Cardiac muscle cell (in vitro differentiated cells and primary cell): ENCODE data around the gene WFDC10A. TPM values are rescaled to one million over a fixed set of nuclear protein-coding genes. Genes with fewer than 3 reads are reported as not detected.
A peak's percentile ranks its signal among the peaks of the same experiment; 100 is the strongest.
"Not testable (repeated sequence)": the region's sequence is repeated elsewhere in the genome, so short reads cannot be mapped to it uniquely, and the experiment has no call there.

Source experiments
- DNase-seq, 2 donors: peaks; one replicate each; pipeline versions ENCODE4 v3.0.0 to v3.0.0-alpha.2; 2010 to 2017; ENCODE audit warnings: low read depth in 1 of 2, low spot score in 1 of 2
- H3K27ac ChIP-seq: fragments of 200-600 bp; sonication (generic); 2 replicates; pipeline ENCODE4 v1.5.1; 2016
- H3K27me3 ChIP-seq: fragments of 200-600 bp; sonication (generic); 2 replicates; pipeline ENCODE4 v1.6.0; 2016; ENCODE audit warnings: control low read depth
- H3K36me3 ChIP-seq: fragments of 200-600 bp; sonication (generic); 2 replicates; pipeline ENCODE4 v1.5.1; 2016; ENCODE audit warnings: control low read depth
- H3K4me1 ChIP-seq: fragments of 200-600 bp; sonication (generic); 2 replicates; pipeline ENCODE4 v1.8.1; 2017; ENCODE audit warnings: low read depth, mild to moderate bottlenecking, mixed run types
- H3K4me3 ChIP-seq: fragments of 200-600 bp; sonication (generic); 2 replicates; pipeline ENCODE4 v1.5.1; 2016; ENCODE audit warnings: mild to moderate bottlenecking
- H3K9me3 ChIP-seq: fragments of 200-600 bp; sonication (generic); 2 replicates; pipeline ENCODE4 v1.5.1; 2017; ENCODE audit warnings: low read depth, mild to moderate bottlenecking, control low read depth
- CTCF ChIP-seq: IDR thresholded peaks from 2 replicates; pipeline ENCODE4 v1.5.1; 2012; ENCODE audit warnings: low read depth, mild to moderate bottlenecking, low read length
- polyA plus RNA-seq: library from polyadenylated mRNA; unstranded; fragments of >200 nt; fragmentation: Nextera tagmentation; extraction: Ambion mirVana; gene quantifications from 2 replicates; pipeline ENCODE4 v1.2.1, GENCODE V29; 2016
- total RNA-seq: library from RNA; depleted of rRNA; stranded (reverse); fragments of >200 nt; gene quantifications from 2 replicates; pipeline ENCODE4 v1.2.3, GENCODE V29; 2016

WFDC10A gene
- not detected in 2 replicates for total RNA-seq
- polyA plus RNA-seq = not detected in 2 replicates

- Histone ChIP-seq H3K36me3 (no peaks in the 10 kb centered on the region), H3K4me1 (no peaks in the 10 kb centered on the region), H3K9me3 (no peaks in the 10 kb centered on the region), H3K4me3 (no peak within 1 kb of the TSS), H3K27ac (no peak within 1 kb of the TSS), H3K27me3 (no peaks in the 10 kb centered on the region)
- DNase-seq = peak; percentile 56 to 59
- TF ChIP-seq CTCF = peak; percentile 79
Measured at GRCh38 chr20:45629496-45630100, at the start of gene WFDC10A. WFDC10A (plus strand) TSS chr20:45629739; CDS start chr20:45629814, 75 bp downstream.

GRCh38 chr20:45581702-45582101 lies 47.8 kb upstream of the WFDC10A start:
- no peaks in the 10 kb centered on the region for H3K36me3 ChIP-seq
- DNase-seq = peak in 1 of 2 donors; percentile 9
- no peaks in the 10 kb centered on the region for H3K4me1 ChIP-seq
- no peak overlapping the region for H3K27ac ChIP-seq
- H3K9me3 ChIP-seq = no peaks in the 10 kb centered on the region
- H3K4me3 ChIP-seq = no peak overlapping the region
- H3K27me3 ChIP-seq = no peaks in the 10 kb centered on the region
- TF ChIP-seq CTCF = no peak

- Histone ChIP-seq H3K27ac (no peak overlapping the region), H3K36me3 (no peaks in the 10 kb centered on the region), H3K4me1 (no peaks in the 10 kb centered on the region), H3K4me3 (no peak overlapping the region), H3K27me3 (no peaks in the 10 kb centered on the region), H3K9me3 (no peaks in the 10 kb centered on the region)
- no peak for DNase-seq
- no peak for TF ChIP-seq CTCF
Measured at GRCh38 chr20:45583502-45583901, 46.0 kb upstream of the WFDC10A start.

DNA sequence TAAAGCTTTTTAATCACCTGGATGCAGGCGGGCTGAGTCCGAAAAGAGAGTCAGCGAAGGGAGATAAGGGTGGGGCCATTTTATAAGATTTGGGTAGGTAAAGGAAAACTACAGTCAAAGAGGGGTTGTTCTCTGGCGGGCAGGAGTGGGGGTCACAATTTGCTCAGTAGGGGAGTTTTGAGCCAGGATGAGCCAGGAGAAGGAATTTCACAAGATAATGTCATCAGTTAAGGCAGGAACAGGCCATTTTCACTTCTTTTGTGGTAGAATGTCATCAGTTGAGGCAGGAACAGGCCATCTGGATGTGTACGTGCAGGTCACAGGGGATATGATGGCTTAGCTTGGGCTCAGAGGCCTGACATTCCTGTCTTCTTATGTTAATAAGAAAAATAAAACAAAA lies 45.2 kb upstream of the WFDC10A start:
- not testable (repeated sequence) for H3K4me3 ChIP-seq, H3K9me3 ChIP-seq, H3K27me3 ChIP-seq, H3K36me3 ChIP-seq, DNase-seq, H3K4me1 ChIP-seq
- H3K27ac ChIP-seq = peak overlapping the region; percentile 75

DNA sequence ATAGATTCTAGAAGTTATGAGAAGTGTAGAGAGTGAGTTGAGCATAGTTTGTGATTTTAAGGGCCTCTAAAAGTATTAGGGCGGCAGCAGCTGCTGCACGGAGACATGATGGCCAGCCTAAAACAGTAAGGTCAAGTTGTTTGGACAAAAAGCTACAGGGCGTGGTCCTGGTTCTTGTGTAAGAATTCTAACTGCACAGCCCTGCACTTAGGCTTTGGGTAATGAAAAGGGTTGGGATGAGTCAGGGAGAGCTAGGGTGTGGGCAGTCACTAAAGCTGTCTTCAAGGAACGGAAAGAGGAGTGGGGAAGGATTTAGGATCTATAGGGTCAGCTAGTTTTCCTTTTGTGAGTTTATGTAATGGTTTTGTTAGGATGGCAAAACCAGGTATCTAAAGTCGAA lies 43.6 kb upstream of the WFDC10A start:
- H3K4me3 ChIP-seq, H3K27me3 ChIP-seq, H3K4me1 ChIP-seq, H3K27ac ChIP-seq, H3K9me3 ChIP-seq, H3K36me3 ChIP-seq, DNase-seq: not testable (repeated sequence)

- H3K36me3 ChIP-seq = no peaks in the 10 kb centered on the region
- H3K4me1 ChIP-seq = no peaks in the 10 kb centered on the region
- no peak overlapping the region for H3K4me3 ChIP-seq
- no peak for TF ChIP-seq CTCF
- no peak overlapping the region for H3K27ac ChIP-seq
- DNase-seq = no peak
- no peaks in the 10 kb centered on the region for H3K27me3 ChIP-seq
- no peaks in the 10 kb centered on the region for H3K9me3 ChIP-seq
Measured at GRCh38 chr20:45588800-45589199, 40.7 kb upstream of the WFDC10A start.

DNA sequence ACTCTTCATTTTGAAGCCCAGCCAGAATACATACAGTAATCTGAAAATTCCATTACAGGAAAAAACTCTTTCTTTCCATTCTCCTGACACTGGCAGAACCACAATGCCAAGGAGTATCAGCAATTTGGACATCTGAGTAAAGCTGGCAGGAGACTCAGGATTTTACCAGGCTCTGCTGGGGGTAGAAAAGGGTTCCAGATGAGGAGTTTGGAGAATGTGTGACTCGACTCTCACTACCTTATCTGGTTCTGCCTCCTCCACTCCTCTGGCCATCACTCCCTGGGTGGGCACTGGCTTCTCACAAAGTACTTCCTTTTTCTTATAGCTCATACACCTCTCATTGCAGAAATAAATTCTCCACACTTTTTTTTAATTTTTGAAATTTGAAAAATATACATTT lies 39.8 kb upstream of the WFDC10A start:
- H3K4me3 ChIP-seq = no peak overlapping the region
- no peaks in the 10 kb centered on the region for H3K4me1 ChIP-seq
- no peak for TF ChIP-seq CTCF
- no peaks in the 10 kb centered on the region for H3K36me3 ChIP-seq
- H3K27ac ChIP-seq = no peak overlapping the region
- H3K27me3 ChIP-seq = no peaks in the 10 kb centered on the region
- peak in 1 of 2 donors; percentile 16 for DNase-seq
- no peaks in the 10 kb centered on the region for H3K9me3 ChIP-seq
